Natural killer cell treated with Interleukin-12 subunit alpha and Interleukin-12 subunit beta and Interleukin-15 and Interleukin-18, amount 100 ng/mL, for 72 hours (primary cell): ENCODE results near the gene DIABLO. TPM values are rescaled to one million over a fixed set of nuclear protein-coding genes. Genes with fewer than 3 reads are reported as not detected.

Source experiments
- ATAC-seq, 2 donors: fragments of 150-1000 bp; cut with Tn5 transposase in 1 of 2; sonication (Bioruptor Pico), chemical (Tn5 transposase) in 1 of 2; 2 replicates each; pipeline ENCODE4 v1.10.0; 2021
- DNase-seq: peaks from one replicate; pipeline ENCODE4 v3.0.0; 2022; ENCODE audit warnings: low spot score
- H3K27ac Mint-ChIP-seq, 2 donors: 1 replicate in 1 of 2; 2 replicates in 1 of 2; pipeline ENCODE4 v1.8.0; 2022; ENCODE audit warnings: mixed read lengths in 2 of 2, mild to moderate bottlenecking in 1 of 2, moderate library complexity in 1 of 2
- H3K27me3 Mint-ChIP-seq, 2 donors: 1 replicate in 1 of 2; 2 replicates in 1 of 2; pipeline ENCODE4 v1.8.0; 2022; ENCODE audit warnings: mixed read lengths in 2 of 2
- H3K36me3 Mint-ChIP-seq: one replicate; pipeline ENCODE4 v1.8.0; 2022; ENCODE audit warnings: mixed read lengths
- H3K4me1 Mint-ChIP-seq, 2 donors: 1 replicate in 1 of 2; 2 replicates in 1 of 2; pipeline ENCODE4 v1.8.0; 2022; ENCODE audit warnings: low read depth in 2 of 2, mixed read lengths in 2 of 2, mild to moderate bottlenecking in 1 of 2
- H3K4me3 Mint-ChIP-seq: one replicate; pipeline ENCODE4 v1.8.0; 2022; ENCODE audit warnings: mixed read lengths
- H3K9me3 Mint-ChIP-seq: 2 replicates; pipeline ENCODE4 v1.8.0; 2022; ENCODE audit warnings: mixed read lengths
- total RNA-seq, 2 donors: library from RNA; stranded (reverse); gene quantifications; one replicate each; pipeline ENCODE4 v1.2.3, GENCODE V29; 2022

The DIABLO gene
- total RNA-seq, 2 donors from 2014 or later: 43.0 to 47.3 TPM

- no peak overlapping the region for H3K27ac Mint-ChIP-seq
- H3K27me3 Mint-ChIP-seq: no peaks in the 10 kb centered on the region
- ATAC-seq (no peak), DNase-seq (no peak)
- no peaks in the 10 kb centered on the region for H3K9me3 Mint-ChIP-seq
- no peak overlapping the region for H3K4me3 Mint-ChIP-seq
- no peaks in the 10 kb centered on the region for H3K36me3 Mint-ChIP-seq
- peaks cover 17 to 19% of the 10 kb centered on the region in 2 donors for H3K4me1 Mint-ChIP-seq
These were observed 57.4 kb downstream of the DIABLO start for GRCh38 chr12:122168492-122168891.

- peaks cover 26 to 29% of the 10 kb centered on the region in 2 donors for H3K4me1 Mint-ChIP-seq
- peak overlapping the region; percentile 56 for H3K4me3 Mint-ChIP-seq
- no peaks in the 10 kb centered on the region for H3K36me3 Mint-ChIP-seq
- DNase-seq (no peak), ATAC-seq (no peak)
- no peaks in the 10 kb centered on the region for H3K9me3 Mint-ChIP-seq
- no peaks in the 10 kb centered on the region for H3K27me3 Mint-ChIP-seq
- peak overlapping the region in 1 of 2 donors; percentile 71 for H3K27ac Mint-ChIP-seq
These were observed 58.4 kb downstream of the DIABLO start for GRCh38 chr12:122167356-122167925.

- Mint-ChIP-seq H3K27me3 (no peaks in the 10 kb centered on the region), H3K36me3 (no peaks in the 10 kb centered on the region), H3K27ac (peak overlapping the region in 1 of 2 donors; percentile 71), H3K9me3 (no peaks in the 10 kb centered on the region), H3K4me3 (peak overlapping the region; percentile 56), H3K4me1 (peaks cover 29 to 34% of the 10 kb centered on the region in 2 donors)
- ATAC-seq: peak; percentile 93 to 95
- peak; percentile 75 for DNase-seq
These were observed 59.2 kb downstream of the DIABLO start for GRCh38 chr12:122166422-122167349.

GRCh38 chr12:122162976-122163375 lies 62.9 kb downstream of the DIABLO start:
- peak overlapping the region; percentile 71 for H3K4me3 Mint-ChIP-seq
- ATAC-seq: no peak
- H3K4me1 Mint-ChIP-seq: peaks cover 41 to 46% of the 10 kb centered on the region in 2 donors
- no peaks in the 10 kb centered on the region for H3K36me3 Mint-ChIP-seq
- no peaks in the 10 kb centered on the region for H3K27me3 Mint-ChIP-seq
- H3K27ac Mint-ChIP-seq: peak overlapping the region; percentile 85 to 98
- H3K9me3 Mint-ChIP-seq: no peaks in the 10 kb centered on the region
- DNase-seq: no peak

GRCh38 chr12:122161682-122162081 lies 64.2 kb downstream of the DIABLO start:
- no peaks in the 10 kb centered on the region for H3K36me3 Mint-ChIP-seq
- peak; percentile 73 for DNase-seq
- H3K4me1 Mint-ChIP-seq: peaks cover 33 to 41% of the 10 kb centered on the region in 2 donors
- peak overlapping the region; percentile 85 to 98 for H3K27ac Mint-ChIP-seq
- ATAC-seq: peak; percentile 51 to 78
- H3K9me3 Mint-ChIP-seq: no peaks in the 10 kb centered on the region
- H3K27me3 Mint-ChIP-seq: no peaks in the 10 kb centered on the region
- H3K4me3 Mint-ChIP-seq: peak overlapping the region; percentile 71

GRCh38 chr12:122160761-122161160 lies 65.1 kb downstream of the DIABLO start:
- DNase-seq (no peak), ATAC-seq (no peak)
- no peaks in the 10 kb centered on the region for H3K36me3 Mint-ChIP-seq
- H3K27ac Mint-ChIP-seq: peak overlapping the region; percentile 68 to 98
- peak overlapping the region; percentile 25 for H3K4me3 Mint-ChIP-seq
- H3K27me3 Mint-ChIP-seq: peaks cover 0 to under 1% of the 10 kb centered on the region in 2 donors
- H3K9me3 Mint-ChIP-seq: no peaks in the 10 kb centered on the region
- H3K4me1 Mint-ChIP-seq: peaks cover 29 to 44% of the 10 kb centered on the region in 2 donors

GRCh38 chr12:122159882-122160281 lies 66.0 kb downstream of the DIABLO start:
- peaks cover 0 to 3% of the 10 kb centered on the region in 2 donors for H3K27me3 Mint-ChIP-seq
- no peaks in the 10 kb centered on the region for H3K36me3 Mint-ChIP-seq
- H3K4me1 Mint-ChIP-seq: peaks cover 24 to 41% of the 10 kb centered on the region in 2 donors
- peak overlapping the region in 1 of 2 donors; percentile 44 for H3K27ac Mint-ChIP-seq
- H3K4me3 Mint-ChIP-seq: no peak overlapping the region
- H3K9me3 Mint-ChIP-seq: no peaks in the 10 kb centered on the region
- ATAC-seq (no peak), DNase-seq (no peak)

- no peak for ATAC-seq
These were observed 67.1 kb downstream of the DIABLO start for GRCh38 chr12:122158700-122159285.

More at GRCh38 chr12:122158700-122159285, 67.1 kb downstream of the DIABLO start:
- peak overlapping the region in 1 of 2 donors; percentile 44 for H3K27ac Mint-ChIP-seq
- peaks cover 23 to 38% of the 10 kb centered on the region in 2 donors for H3K4me1 Mint-ChIP-seq
- H3K36me3 Mint-ChIP-seq: no peaks in the 10 kb centered on the region
- H3K9me3 Mint-ChIP-seq: no peaks in the 10 kb centered on the region
- no peak for DNase-seq
- H3K4me3 Mint-ChIP-seq: no peak overlapping the region
- peaks cover 0 to 3% of the 10 kb centered on the region in 2 donors for H3K27me3 Mint-ChIP-seq

Other genes with a start within 250 kb of the DIABLO start
- under 1 TPM; 0.33 to 0.69 TPM for gene BCL7A, start 204.2 kb downstream of the DIABLO start, total RNA-seq
- 10 to 100 TPM; 28.4 to 48.6 TPM for gene MLXIP, start 147.3 kb downstream of the DIABLO start, total RNA-seq
- gene IL31, start 51.8 kb downstream of the DIABLO start, total RNA-seq: not detected
- gene LRRC43, start 42.9 kb downstream of the DIABLO start, total RNA-seq: 1 to 10 TPM; 1.1 to 9.3 TPM
- gene B3GNT4, start 22.3 kb downstream of the DIABLO start, total RNA-seq: under 1 TPM in 1 of 2 donors, not detected in 1; 0.90 TPM
- 10 to 100 TPM; 31.8 to 34.4 TPM for gene VPS33A, start 40.4 kb upstream of the DIABLO start, total RNA-seq
- gene CLIP1, start 196.6 kb upstream of the DIABLO start, total RNA-seq: 100 to 1,000 TPM in 1 of 2 donors, 10 to 100 TPM in 1; 75.4 to 108 TPM